ENCODE data around the gene AMDHD2. TPM values are rescaled to one million over a fixed set of nuclear protein-coding genes. Genes with fewer than 3 reads are reported as not detected.

AMDHD2 gene
- total RNA-seq, 1 experiment from 2014 or later: 22.7 TPM

DNA sequence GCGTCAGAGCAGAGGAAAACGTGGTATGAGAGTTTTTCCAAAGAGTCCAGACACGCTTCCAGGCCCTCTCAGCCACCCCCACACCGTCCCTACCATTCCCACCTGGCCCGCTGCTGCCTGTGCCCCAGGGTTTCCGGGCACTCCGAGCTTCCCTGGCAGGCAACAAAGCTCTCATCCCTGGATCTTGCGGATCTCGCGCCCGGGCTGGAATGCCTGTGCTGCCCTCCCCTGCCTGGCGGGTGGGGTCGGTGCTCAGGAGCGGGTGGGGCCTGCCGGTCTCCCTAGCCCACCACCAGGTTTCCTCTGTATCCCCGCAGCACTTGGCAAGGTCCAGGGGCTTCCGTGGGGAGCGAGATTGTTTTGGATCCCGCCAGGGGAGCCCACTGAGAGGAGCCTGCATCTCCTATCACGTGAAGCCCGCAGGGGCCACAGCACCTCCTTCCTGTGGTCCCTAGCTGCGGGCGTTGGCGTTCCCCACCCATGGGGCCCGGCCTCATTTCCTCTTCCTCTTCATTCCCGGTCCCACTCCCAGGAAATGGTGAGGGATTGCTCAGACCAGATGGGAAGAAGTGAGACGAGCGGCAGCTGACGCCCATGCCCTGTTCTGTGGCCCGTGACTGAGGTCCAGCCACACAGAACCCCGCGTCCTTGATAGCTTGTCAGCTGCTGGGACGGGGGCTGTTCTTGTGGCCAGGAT, 34.2 kb upstream of the AMDHD2 start:
- Histone ChIP-seq H2AFZ (ENCODE audit: low read length) (no peak overlapping the region), H3K27me3 (ENCODE audit: low read length) (no peaks in the 10 kb centered on the region), H3K36me3 (ENCODE audit: insufficient read depth, low read length) (no peaks in the 10 kb centered on the region), H3K9me2 (replicated peaks; ENCODE audit: insufficient read depth, low read length) (no peaks in the 10 kb centered on the region), H3K79me2 (ENCODE audit: low read length) (peaks cover 40% of the 10 kb centered on the region), H3K4me3 (ENCODE audit: low read length) (no peak overlapping the region), H3K4me1 (ENCODE audit: low read length) (peaks cover 8% of the 10 kb centered on the region), H3K27ac (ENCODE audit: low read length) (no peak overlapping the region), H3K9ac (ENCODE audit: low read length) (0 out of 2 replicates have a peak overlapping the region, but pooled peaks have one; percentile 29), H3K4me2 (ENCODE audit: low read depth, low read length, poor library complexity, severe bottlenecking) (no peak overlapping the region), H3K9me3 (ENCODE audit: low read length) (no peaks in the 10 kb centered on the region), H4K20me1 (ENCODE audit: insufficient read depth, low read depth, low read length) (no peaks in the 10 kb centered on the region; the same call in 1 of the 2 replicates)
- no peak for DNase-seq

DNA sequence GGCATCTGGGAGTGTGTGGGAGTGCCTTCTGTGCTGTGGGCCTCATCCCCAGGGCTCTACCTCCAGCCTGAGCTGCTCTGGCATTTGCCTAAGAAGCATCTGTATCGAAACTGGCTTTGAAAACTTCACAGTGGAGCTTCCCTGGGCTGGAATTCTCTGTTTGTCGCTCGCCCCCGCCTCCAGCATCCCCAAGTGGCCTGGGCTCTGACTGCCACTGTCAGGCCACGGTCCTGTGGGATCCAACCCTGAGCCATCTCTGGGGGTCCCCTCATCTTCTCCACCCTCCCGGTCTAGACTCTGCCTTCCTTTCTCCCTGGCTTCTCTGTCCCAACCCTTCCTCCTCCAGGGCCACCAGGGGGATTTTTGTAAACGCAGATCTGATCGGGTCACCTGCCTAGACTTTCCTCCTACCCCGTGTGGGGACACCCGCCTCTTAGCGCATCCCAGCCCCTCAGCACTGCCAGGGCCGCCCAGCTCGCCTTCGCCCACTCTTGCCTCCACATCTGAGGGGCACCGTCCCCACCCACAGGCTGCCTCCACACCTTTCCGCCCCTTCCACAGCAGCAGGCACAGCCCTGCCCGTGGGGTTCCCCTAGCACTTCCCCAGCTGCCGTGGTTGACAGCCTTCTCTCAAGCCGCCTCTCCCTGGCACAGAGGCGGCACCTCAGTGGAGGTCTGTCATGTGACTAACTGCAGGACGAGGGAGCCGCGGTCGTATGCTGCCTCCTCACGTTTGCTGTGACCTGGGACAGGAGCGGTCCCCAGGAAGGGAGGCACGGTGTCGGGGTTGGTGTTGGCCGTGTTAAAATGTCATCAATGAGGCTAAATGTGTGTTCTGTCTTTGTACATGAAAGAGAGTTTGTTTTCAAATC, 33.3 kb upstream of the AMDHD2 start:
- Histone ChIP-seq H3K4me2 (ENCODE audit: low read depth, low read length, poor library complexity, severe bottlenecking) (no peak overlapping the region), H3K9me2 (replicated peaks; ENCODE audit: insufficient read depth, low read length) (no peaks in the 10 kb centered on the region), H3K9me3 (ENCODE audit: low read length) (no peaks in the 10 kb centered on the region), H3K79me2 (ENCODE audit: low read length) (peaks cover 36% of the 10 kb centered on the region), H4K20me1 (ENCODE audit: insufficient read depth, low read depth, low read length) (no peaks in the 10 kb centered on the region; the same call in 1 of the 2 replicates), H3K27ac (ENCODE audit: low read length) (no peak overlapping the region), H3K9ac (ENCODE audit: low read length) (peak overlapping the region; percentile 29; the same call in 1 of the 2 replicates), H3K4me3 (ENCODE audit: low read length) (no peak overlapping the region), H3K4me1 (ENCODE audit: low read length) (peaks cover 8% of the 10 kb centered on the region), H3K27me3 (ENCODE audit: low read length) (no peaks in the 10 kb centered on the region), H3K36me3 (ENCODE audit: insufficient read depth, low read length) (no peaks in the 10 kb centered on the region), H2AFZ (ENCODE audit: low read length) (peak overlapping the region; percentile 21; the same call in 1 of the 2 replicates)
- DNase-seq: peak; percentile 63

DNA sequence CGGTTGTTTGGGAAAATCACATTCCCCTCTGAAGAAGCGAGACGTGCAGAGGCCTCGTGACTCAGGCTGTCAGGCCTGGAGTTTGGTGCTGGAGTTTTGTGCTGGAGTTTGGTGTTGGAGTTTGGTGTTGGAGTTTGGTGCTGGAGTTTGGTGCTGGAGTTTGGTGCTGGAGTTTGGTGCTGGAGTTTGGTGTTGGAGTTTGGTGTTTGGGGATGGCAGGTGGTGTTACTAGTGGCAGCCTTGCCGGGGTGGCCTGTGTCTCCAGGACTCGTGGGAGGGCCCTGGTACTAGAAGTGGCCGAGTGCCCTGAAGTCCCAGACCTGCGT, 32.7 kb upstream of the AMDHD2 start:
- H4K20me1 ChIP-seq (ENCODE audit: insufficient read depth, low read depth, low read length): no peaks in the 10 kb centered on the region; the same call in 1 of the 2 replicates
- peaks cover 34% of the 10 kb centered on the region for H3K79me2 ChIP-seq (ENCODE audit: low read length)
- H3K4me3 ChIP-seq (ENCODE audit: low read length): no peak overlapping the region
- no peaks in the 10 kb centered on the region for H3K36me3 ChIP-seq (ENCODE audit: insufficient read depth, low read length)
- H3K4me1 ChIP-seq (ENCODE audit: low read length): peaks cover 8% of the 10 kb centered on the region
- no peak for DNase-seq
- H3K9me3 ChIP-seq (ENCODE audit: low read length): no peaks in the 10 kb centered on the region
- H2AFZ ChIP-seq (ENCODE audit: low read length): no peak overlapping the region
- no peak overlapping the region for H3K27ac ChIP-seq (ENCODE audit: low read length)
- H3K9me2 ChIP-seq (replicated peaks; ENCODE audit: insufficient read depth, low read length): no peaks in the 10 kb centered on the region
- no peak overlapping the region for H3K9ac ChIP-seq (ENCODE audit: low read length)
- no peaks in the 10 kb centered on the region for H3K27me3 ChIP-seq (ENCODE audit: low read length)
- no peak overlapping the region for H3K4me2 ChIP-seq (ENCODE audit: low read depth, low read length, poor library complexity, severe bottlenecking)

DNA sequence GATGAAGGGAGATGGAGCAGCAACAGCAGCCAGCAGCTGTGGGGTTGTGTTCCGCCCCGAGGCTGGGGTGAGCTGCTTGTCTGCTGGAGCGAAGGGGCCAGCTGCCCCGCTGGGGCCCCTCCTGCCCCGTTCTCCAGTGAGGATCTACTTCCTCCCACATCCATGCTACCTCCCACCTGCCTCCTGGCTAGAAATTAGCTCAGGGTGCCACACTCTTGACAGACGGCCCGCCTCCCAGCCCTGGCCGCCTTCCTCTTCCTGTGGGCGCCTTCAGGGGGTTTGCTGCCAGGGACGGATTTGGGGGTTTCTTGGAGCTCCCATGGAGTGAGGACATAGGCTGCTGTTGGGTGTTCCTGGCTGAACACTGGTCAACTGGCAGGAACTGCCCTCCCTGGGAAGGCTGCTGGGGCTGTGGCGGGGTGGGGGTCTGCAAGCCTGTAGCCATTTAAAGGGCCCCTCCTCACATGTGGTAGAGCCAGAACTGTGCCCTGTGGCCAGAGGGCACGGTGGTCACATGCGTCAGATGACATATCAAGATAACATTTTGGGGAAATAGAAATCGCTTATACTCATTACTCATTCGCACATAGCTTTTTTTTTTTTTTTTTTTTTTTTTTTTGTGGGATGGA, 32.2 kb upstream of the AMDHD2 start:
- no peaks in the 10 kb centered on the region for H3K9me3 ChIP-seq (ENCODE audit: low read length)
- H2AFZ ChIP-seq (ENCODE audit: low read length): no peak overlapping the region
- H3K27ac ChIP-seq (ENCODE audit: low read length): no peak overlapping the region
- peaks cover 8% of the 10 kb centered on the region for H3K4me1 ChIP-seq (ENCODE audit: low read length)
- H4K20me1 ChIP-seq (ENCODE audit: insufficient read depth, low read depth, low read length): no peaks in the 10 kb centered on the region; the same call in 1 of the 2 replicates
- no peak for DNase-seq
- H3K4me3 ChIP-seq (ENCODE audit: low read length): no peak overlapping the region
- no peaks in the 10 kb centered on the region for H3K9me2 ChIP-seq (replicated peaks; ENCODE audit: insufficient read depth, low read length)
- H3K36me3 ChIP-seq (ENCODE audit: insufficient read depth, low read length): no peaks in the 10 kb centered on the region
- no peaks in the 10 kb centered on the region for H3K27me3 ChIP-seq (ENCODE audit: low read length)
- no peak overlapping the region for H3K4me2 ChIP-seq (ENCODE audit: low read depth, low read length, poor library complexity, severe bottlenecking)
- peaks cover 34% of the 10 kb centered on the region for H3K79me2 ChIP-seq (ENCODE audit: low read length)
- H3K9ac ChIP-seq (ENCODE audit: low read length): no peak overlapping the region

DNA sequence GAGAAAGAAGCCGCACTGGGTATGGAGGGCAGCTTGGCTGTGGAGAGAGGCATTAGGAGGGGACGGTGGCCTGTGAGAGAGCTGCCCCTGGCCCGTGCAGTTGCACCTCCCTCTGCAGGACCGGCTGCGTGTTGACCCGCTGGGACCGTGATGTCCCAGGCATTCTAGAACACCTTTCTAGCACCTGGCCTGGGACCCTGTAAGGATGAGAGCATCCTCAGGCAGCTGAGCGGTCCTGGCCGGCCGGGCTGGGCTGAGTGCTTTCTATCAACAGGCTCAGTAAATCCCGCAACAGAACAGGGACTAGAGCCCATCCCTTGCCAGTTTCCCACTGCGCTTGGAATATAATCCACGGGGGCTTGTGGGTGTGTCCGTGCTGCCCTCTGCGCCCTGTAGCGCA, 30.6 kb upstream of the AMDHD2 start:
- Histone ChIP-seq H3K9me2 (replicated peaks; ENCODE audit: insufficient read depth, low read length) (no peaks in the 10 kb centered on the region), H3K27me3 (ENCODE audit: low read length) (no peaks in the 10 kb centered on the region), H3K36me3 (ENCODE audit: insufficient read depth, low read length) (no peaks in the 10 kb centered on the region), H4K20me1 (ENCODE audit: insufficient read depth, low read depth, low read length) (no peaks in the 10 kb centered on the region; the same call in 1 of the 2 replicates), H3K9ac (ENCODE audit: low read length) (no peak overlapping the region), H3K4me2 (ENCODE audit: low read depth, low read length, poor library complexity, severe bottlenecking) (no peak overlapping the region), H3K9me3 (ENCODE audit: low read length) (no peaks in the 10 kb centered on the region), H3K27ac (ENCODE audit: low read length) (no peak overlapping the region), H3K4me1 (ENCODE audit: low read length) (peaks cover 8% of the 10 kb centered on the region), H3K4me3 (ENCODE audit: low read length) (no peak overlapping the region), H2AFZ (ENCODE audit: low read length) (no peak overlapping the region), H3K79me2 (ENCODE audit: low read length) (peaks cover 34% of the 10 kb centered on the region)
- no peak for DNase-seq

DNA sequence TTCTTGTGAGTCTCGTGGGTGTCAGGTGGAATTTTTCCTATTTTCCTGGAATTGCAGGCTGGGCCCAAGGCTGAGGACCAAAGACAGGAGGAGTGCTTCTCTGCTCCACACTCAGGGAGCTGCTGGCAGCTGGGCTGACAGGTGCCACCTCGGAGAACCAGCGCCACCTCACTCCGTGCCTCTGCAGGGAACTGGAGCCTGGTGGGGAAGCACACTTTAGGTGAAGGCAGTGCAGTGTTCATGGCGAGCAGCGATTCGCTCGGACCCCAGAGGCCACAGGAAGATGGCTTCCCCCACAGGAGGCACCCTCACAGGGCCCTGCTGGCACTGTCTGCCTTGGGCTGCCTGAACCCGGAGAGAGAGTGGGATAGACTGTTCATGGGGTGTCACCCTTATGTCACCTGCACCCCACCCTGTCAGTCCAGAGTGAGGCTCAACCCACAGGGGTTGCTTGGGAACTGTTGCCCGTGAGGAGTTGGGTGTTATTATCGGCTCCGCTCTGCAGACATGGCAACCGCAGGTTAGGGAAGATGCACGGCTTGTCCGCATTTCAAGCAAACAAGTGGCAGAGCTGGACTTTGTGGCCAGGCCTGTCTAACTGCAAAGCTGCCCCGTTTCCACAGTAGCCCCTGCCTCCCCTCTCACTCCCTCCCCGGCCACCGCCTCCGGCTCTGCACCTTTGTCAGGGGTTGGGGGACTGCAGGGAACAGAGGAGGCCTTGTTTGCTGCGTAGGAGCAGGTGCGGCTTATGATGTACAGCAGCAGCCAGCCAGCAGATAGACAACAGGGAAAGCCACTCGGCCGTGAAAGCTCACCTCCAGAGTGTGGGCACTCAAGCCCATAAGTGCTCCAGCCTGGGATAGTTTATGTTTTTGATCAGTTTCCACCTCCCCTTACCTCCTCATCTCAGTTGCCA, 29.7 kb upstream of the AMDHD2 start:
- H3K79me2 ChIP-seq (ENCODE audit: low read length): peaks cover 32% of the 10 kb centered on the region
- no peaks in the 10 kb centered on the region for H3K27me3 ChIP-seq (ENCODE audit: low read length)
- no peak overlapping the region for H2AFZ ChIP-seq (ENCODE audit: low read length)
- H3K4me3 ChIP-seq (ENCODE audit: low read length): no peak overlapping the region
- no peak overlapping the region for H3K27ac ChIP-seq (ENCODE audit: low read length)
- H3K4me1 ChIP-seq (ENCODE audit: low read length): peaks cover 8% of the 10 kb centered on the region
- H3K4me2 ChIP-seq (ENCODE audit: low read depth, low read length, poor library complexity, severe bottlenecking): no peak overlapping the region
- H4K20me1 ChIP-seq (ENCODE audit: insufficient read depth, low read depth, low read length): no peaks in the 10 kb centered on the region; the same call in 1 of the 2 replicates
- no peaks in the 10 kb centered on the region for H3K9me2 ChIP-seq (replicated peaks; ENCODE audit: insufficient read depth, low read length)
- H3K36me3 ChIP-seq (ENCODE audit: insufficient read depth, low read length): no peaks in the 10 kb centered on the region
- H3K9me3 ChIP-seq (ENCODE audit: low read length): no peaks in the 10 kb centered on the region
- H3K9ac ChIP-seq (ENCODE audit: low read length): no peak overlapping the region
- no peak for DNase-seq

DNA sequence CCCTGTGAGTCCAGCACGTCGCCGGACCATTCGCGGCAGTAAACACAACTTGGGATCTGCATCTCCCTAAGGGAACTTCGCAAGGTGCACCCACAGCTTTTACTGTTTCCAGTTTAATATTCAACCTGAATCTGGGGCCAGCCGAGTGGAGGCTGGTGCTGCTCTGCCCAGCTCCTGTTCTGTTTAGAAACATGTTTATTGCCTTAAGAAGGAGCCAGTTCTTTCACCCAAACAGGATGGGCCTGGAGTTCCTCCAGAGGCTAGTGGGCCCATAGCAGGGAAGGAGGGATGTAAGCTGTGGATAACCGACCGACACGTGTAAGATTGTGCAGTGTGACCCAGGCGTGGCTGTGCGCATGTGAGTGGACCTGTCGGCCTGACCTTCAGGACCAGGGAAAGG, 27.9 kb upstream of the AMDHD2 start:
- Histone ChIP-seq H3K9ac (ENCODE audit: low read length) (no peak overlapping the region), H3K9me2 (replicated peaks; ENCODE audit: insufficient read depth, low read length) (no peaks in the 10 kb centered on the region), H3K4me2 (ENCODE audit: low read depth, low read length, poor library complexity, severe bottlenecking) (no peak overlapping the region), H2AFZ (ENCODE audit: low read length) (no peak overlapping the region), H3K79me2 (ENCODE audit: low read length) (peaks cover 21% of the 10 kb centered on the region), H3K36me3 (ENCODE audit: insufficient read depth, low read length) (no peaks in the 10 kb centered on the region), H3K27ac (ENCODE audit: low read length) (no peak overlapping the region), H4K20me1 (ENCODE audit: insufficient read depth, low read depth, low read length) (no peaks in the 10 kb centered on the region; the same call in 1 of the 2 replicates), H3K27me3 (ENCODE audit: low read length) (no peaks in the 10 kb centered on the region), H3K4me3 (ENCODE audit: low read length) (no peak overlapping the region), H3K9me3 (ENCODE audit: low read length) (no peaks in the 10 kb centered on the region), H3K4me1 (ENCODE audit: low read length) (no peaks in the 10 kb centered on the region)
- DNase-seq: no peak
